ENCODE data around the gene FOCAD.
"Not testable (repeated sequence)": the region's sequence is repeated elsewhere in the genome, so short reads cannot be mapped to it uniquely, and the experiment has no call there.

FOCAD gene

DNA sequence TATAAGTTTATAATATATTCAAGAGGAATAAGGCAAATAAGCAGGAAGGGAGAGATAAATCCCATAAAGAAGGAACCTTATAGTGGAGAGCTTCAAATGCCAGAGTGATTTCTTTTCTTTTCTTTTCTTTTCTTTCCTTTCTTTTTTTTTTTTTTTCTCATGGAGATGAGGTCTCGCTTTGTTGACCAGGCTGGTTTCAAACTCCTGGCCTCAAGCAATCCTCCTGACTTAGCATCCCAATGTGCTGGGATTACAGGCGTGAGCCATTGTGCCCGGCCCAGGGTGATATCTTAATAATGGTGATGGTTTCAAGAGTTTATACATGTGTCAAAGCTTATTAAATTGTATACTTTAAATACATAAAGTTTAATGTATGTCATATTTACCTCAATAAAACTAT lies 19.6 kb upstream of the FOCAD start:
- Histone ChIP-seq H3K36me3 (no peaks in the 10 kb centered on the region), H3K27ac (no peak overlapping the region), H3K4me1 (ENCODE audit: control insufficient read depth in 1 of 2, insufficient read depth in 1 of 2, low read depth in 1 of 2, low read length in 1 of 2) (peaks cover 17 to 26% of the 10 kb centered on the region in 2 experiments), H3K4me3 (ENCODE audit: low read depth in 1 of 2, low read length in 1 of 2) (no peak overlapping the region), H3K27me3 (no peaks in the 10 kb centered on the region), H3K9me3 (no peaks in the 10 kb centered on the region)
- TF ChIP-seq, protein P1, sequence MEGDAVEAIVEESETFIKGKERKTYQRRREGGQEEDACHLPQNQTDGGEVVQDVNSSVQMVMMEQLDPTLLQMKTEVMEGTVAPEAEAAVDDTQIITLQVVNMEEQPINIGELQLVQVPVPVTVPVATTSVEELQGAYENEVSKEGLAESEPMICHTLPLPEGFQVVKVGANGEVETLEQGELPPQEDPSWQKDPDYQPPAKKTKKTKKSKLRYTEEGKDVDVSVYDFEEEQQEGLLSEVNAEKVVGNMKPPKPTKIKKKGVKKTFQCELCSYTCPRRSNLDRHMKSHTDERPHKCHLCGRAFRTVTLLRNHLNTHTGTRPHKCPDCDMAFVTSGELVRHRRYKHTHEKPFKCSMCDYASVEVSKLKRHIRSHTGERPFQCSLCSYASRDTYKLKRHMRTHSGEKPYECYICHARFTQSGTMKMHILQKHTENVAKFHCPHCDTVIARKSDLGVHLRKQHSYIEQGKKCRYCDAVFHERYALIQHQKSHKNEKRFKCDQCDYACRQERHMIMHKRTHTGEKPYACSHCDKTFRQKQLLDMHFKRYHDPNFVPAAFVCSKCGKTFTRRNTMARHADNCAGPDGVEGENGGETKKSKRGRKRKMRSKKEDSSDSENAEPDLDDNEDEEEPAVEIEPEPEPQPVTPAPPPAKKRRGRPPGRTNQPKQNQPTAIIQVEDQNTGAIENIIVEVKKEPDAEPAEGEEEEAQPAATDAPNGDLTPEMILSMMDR (IDR thresholded peaks at IDR 0.05), result no peak

DNA sequence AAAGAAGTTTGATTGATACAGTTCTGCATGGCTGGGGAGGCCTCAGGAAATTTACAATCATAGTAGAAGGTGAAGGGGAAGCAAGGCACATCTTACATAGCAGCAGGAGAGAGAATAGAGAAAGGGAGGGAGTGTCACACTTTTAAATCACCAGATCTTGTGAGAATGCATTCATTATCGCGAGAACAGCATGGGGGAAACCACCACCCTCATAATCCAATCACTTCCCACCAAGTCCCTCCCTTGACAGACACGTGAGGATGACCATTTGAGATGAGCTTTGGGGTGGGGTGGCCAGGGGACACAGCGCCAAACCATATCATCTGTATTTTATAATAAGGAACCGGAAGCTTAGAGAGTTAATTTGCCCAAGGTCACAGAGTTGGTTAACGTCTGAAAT lies 13.7 kb upstream of the FOCAD start:
- Histone ChIP-seq H3K27me3 (no peaks in the 10 kb centered on the region), H3K4me3 (ENCODE audit: low read depth in 1 of 2, low read length in 1 of 2) (no peak overlapping the region), H3K4me1 (ENCODE audit: control insufficient read depth in 1 of 2, insufficient read depth in 1 of 2, low read depth in 1 of 2, low read length in 1 of 2) (no peaks in the 10 kb centered on the region), H3K27ac (no peak overlapping the region), H3K9me3 (no peaks in the 10 kb centered on the region), H3K36me3 (no peaks in the 10 kb centered on the region)
- TF ChIP-seq, protein P1 (IDR thresholded peaks at IDR 0.05), result no peak

DNA sequence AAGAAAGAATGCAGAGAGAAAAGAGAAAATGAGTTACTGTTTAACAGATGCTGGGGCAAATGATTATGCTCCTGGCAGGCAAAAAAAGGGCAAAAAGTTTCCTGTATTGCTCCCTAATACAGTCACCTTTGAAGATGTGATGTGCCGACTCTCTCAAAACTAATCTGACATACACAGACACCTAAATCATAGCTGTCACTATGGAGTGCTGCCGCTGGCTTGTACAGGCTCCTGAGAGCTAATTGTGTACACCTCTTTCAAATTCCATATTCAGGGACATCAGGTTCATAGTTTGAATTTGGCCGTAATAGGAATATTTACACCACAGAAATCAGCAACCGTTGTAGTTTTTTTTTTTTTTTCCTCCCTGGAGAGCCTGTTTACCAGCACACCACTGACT lies 12.4 kb upstream of the FOCAD start:
- Histone ChIP-seq H3K9me3 (no peaks in the 10 kb centered on the region), H3K4me1 (ENCODE audit: control insufficient read depth in 1 of 2, insufficient read depth in 1 of 2, low read depth in 1 of 2, low read length in 1 of 2) (no peaks in the 10 kb centered on the region), H3K27me3 (no peaks in the 10 kb centered on the region), H3K27ac (no peak overlapping the region), H3K36me3 (no peaks in the 10 kb centered on the region), H3K4me3 (ENCODE audit: low read depth in 1 of 2, low read length in 1 of 2) (no peak overlapping the region)
- TF ChIP-seq, protein P1 (IDR thresholded peaks at IDR 0.05), result no peak

DNA sequence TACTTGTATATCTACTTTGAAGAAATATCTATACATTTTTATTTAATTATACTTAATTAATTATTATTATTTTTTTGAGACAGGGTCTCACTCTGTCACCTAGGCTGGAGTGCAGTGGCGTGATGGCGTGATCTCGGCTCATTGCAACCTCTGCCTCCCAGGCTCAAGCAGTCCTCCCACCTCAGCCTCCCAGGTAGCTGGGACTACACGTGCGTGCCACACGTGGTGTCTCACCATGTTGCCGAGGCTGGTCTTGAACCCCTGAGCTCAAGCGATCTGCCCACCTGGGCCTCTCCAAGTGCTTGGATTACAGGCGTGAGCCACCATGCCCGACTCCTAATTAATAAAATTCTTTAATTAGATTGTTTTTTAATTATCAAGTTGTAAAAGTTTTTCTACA lies 10.5 kb upstream of the FOCAD start:
- not testable (repeated sequence) for H3K9me3 ChIP-seq; H3K36me3 ChIP-seq; H3K4me3 ChIP-seq (ENCODE audit: low read depth in 1 of 2, low read length in 1 of 2); H3K4me1 ChIP-seq (ENCODE audit: control insufficient read depth in 1 of 2, insufficient read depth in 1 of 2, low read depth in 1 of 2, low read length in 1 of 2); H3K27me3 ChIP-seq; H3K27ac ChIP-seq

DNA sequence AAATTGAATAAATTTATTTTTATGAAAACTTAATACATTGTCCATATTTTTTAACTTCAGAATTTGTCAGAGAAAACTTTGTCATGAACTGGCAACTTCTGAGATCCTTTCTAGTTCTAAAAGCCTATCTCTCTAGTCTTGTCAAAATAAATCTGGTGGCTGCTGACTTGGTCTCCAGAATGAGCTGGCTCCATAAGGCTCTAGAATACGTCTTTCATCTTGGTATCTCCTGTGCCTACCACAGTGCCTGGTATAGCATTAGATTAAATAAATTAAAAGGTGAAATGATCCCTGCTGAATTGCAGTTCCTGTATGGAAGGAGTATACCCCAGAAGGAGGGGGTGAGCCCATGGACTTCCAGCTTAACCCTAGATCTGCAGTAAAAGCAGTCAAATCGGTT lies 2.6 kb upstream of the FOCAD start:
- Histone ChIP-seq H3K4me1 (ENCODE audit: control insufficient read depth in 1 of 2, insufficient read depth in 1 of 2, low read depth in 1 of 2, low read length in 1 of 2) (peaks cover 26 to 29% of the 10 kb centered on the region in 2 experiments), H3K27me3 (no peaks in the 10 kb centered on the region), H3K36me3 (no peaks in the 10 kb centered on the region), H3K4me3 (ENCODE audit: low read depth in 1 of 2, low read length in 1 of 2) (no peak overlapping the region), H3K27ac (no peak overlapping the region), H3K9me3 (no peaks in the 10 kb centered on the region)
- TF ChIP-seq, protein P1 (IDR thresholded peaks at IDR 0.05), result no peak

DNA sequence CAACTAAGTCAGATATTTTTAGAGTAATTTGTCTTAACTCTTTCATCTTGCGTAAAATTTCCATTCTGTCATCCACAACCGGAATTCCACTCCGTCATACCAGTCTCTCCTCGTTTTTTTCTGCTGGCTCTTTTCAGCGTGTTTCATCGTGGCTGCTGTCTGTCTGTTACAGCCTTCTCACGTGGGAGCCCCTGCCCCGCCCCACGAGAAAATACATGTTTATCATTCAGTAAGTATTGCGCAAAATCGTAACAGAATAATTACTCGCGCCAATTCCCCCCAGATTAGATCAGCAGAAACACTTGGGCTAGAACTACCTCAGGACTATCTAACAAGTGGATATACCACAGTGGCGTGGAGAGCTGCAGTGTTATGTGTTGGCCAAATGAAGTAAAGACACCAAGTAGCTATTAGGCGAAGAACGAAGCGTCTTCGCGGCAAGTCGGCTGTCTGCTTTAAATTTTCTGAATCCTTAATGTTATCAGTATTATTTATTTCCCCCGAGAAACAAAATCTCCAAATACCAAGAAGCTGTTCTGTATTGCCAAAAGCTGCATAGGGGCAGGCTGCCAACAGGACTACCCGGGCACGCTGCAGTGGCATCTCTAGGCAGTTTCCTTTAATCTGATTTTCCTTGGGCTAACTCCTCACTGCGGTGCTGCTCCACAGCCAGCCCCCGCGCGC lies 566 bp upstream of the FOCAD start:
- Histone ChIP-seq H3K4me3 (ENCODE audit: low read depth in 1 of 2, low read length in 1 of 2) (peak overlapping the region; percentile 79 to 90), H3K27ac (peak overlapping the region; percentile 66), H3K36me3 (no peaks in the 10 kb centered on the region), H3K27me3 (no peaks in the 10 kb centered on the region), H3K4me1 (ENCODE audit: control insufficient read depth in 1 of 2, insufficient read depth in 1 of 2, low read depth in 1 of 2, low read length in 1 of 2) (peaks cover 38 to 44% of the 10 kb centered on the region in 2 experiments), H3K9me3 (no peaks in the 10 kb centered on the region)
- TF ChIP-seq, protein P1 (IDR thresholded peaks at IDR 0.05), result no peak

All from neutrophil (primary cell).